Measurements from ENCODE around the gene PRRC2C. TPM values are rescaled to one million over a fixed set of nuclear protein-coding genes. Genes with fewer than 3 reads are reported as not detected.
"Not testable (repeated sequence)": the region's sequence is repeated elsewhere in the genome, so short reads cannot be mapped to it uniquely, and the experiment has no call there.

The PRRC2C gene
- polyA plus RNA-seq, 3 donors, result 131 to 139 (median 135) TPM

DNA sequence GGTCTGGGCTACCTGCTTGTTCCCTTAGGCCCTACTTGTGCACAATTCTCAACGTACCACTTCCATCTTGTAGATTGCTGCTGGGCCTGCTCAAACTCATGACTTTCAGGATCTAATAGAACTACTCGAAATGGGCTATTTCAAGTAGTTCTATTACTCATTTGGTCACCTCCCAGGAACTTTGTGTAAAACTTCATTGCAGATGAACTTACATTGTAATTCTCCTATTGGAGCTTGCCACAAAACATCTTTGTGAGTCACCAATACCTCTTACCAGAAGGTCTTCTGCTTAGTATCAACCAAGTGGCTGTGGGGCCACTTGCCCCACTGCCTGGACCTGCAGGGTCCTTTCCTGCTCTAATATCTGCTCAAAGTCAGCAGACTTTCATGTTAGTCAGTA is 126.0 kb downstream of the PRRC2C start:
- DNase-seq (ENCODE audit: extremely low read depth in 1 of 11, low read depth in 9 of 11, low spot score in 4 of 11), result no peak

DNA sequence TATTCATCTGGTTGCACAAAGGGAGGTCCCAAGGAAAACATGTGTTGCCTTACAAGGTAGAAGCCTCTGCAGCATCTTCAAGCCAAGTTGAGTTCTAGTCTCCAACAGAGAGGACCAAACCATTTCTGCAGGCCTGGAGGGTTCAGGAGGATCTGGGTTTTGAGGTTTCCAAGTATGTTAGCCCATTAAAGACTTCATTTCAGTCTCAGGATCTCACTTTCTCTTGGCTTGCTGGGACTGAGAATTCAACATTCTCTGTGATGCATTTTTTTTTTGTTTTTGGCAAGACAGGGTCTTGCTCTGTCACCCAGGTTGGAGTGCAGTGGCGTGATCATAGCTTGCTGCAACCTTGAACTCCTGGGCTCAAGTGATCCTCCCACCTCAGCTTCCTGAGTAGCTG is 128.0 kb downstream of the PRRC2C start:
- DNase-seq (ENCODE audit: extremely low read depth in 1 of 11, low read depth in 9 of 11, low spot score in 4 of 11), result no peak

DNA sequence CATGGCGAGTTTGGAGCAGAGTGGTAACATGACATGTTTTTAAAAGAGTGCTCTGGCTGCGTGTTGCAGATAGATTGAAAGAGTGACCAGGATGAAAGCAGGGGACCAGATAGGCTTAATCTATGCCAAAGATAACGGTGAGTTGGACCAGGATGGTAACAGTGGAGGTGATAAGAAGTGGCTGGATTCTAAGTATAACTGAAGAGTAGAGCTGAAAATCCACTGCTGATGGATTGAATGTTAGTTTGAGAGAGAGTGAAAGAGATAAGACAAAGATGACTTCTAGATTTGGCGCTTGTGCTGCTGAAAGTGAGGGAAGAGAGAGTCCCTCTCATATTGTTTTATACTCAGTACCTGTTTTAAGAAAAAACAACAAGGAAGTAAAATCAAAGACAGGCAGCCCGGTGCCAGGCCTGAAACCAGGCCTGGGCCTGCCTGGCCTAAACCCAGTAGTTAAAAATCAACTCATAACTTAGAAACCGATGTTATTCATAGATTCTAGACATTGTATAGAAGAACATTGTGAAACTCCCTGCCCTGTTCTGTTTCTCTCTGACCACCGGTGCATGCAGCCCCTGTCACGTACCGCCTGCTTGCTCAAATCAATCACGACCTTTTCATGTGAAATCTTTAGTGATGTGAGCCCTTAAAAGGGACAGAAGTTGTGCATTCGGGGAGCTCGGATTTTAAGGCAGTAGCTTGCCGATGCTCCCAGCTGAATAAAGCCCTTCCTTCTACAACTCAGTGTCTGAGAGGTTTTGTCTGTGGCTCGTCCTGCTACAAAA is 130.0 kb downstream of the PRRC2C start:
- not testable (repeated sequence) for DNase-seq (ENCODE audit: extremely low read depth in 1 of 11, low read depth in 9 of 11, low spot score in 4 of 11)

DNA sequence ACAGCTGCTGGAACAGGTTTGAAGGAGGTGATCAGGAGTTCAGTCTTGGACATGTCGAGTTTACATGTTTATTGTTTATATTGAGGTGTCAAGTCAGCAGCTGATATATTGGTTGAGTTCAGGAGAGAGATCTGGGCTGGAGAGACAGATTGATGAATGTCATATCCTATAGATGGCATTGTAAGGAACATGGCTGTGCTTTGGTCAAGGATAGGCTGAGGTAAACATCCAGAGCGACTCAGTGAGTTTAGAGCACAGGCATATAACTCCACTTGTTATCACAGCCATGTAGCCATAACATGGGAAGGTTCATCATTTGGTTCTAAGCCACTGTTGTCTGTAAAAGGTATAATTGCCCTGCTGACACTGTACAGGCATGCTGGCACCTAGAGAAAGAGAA is 131.3 kb downstream of the PRRC2C start:
- DNase-seq (ENCODE audit: extremely low read depth in 1 of 11, low read depth in 9 of 11, low spot score in 4 of 11), result no peak

DNA sequence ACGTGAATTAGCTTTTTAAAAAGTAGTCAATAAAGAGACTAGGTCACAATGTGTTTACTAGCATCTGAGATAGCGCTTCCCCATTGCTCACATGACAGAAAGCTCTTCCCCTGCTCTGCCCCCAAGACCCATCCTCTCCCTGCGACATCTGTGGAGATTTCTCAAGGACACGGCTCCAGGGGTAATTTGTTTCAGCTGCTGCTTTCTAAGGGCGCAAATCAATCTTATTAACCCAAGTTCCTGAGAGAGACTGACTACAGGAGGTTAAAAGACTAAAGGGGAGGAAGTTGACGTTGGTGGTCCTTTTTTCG is 136.8 kb downstream of the PRRC2C start, which contains the start of gene MYOCOS:
TSS of gene MYOCOS (plus strand) at position 92 of the 311 bp plus-strand sequence. CDS start 1,641 bp downstream, outside the sequence.
- no peak for DNase-seq (ENCODE audit: extremely low read depth in 1 of 11, low read depth in 9 of 11, low spot score in 4 of 11)

DNA sequence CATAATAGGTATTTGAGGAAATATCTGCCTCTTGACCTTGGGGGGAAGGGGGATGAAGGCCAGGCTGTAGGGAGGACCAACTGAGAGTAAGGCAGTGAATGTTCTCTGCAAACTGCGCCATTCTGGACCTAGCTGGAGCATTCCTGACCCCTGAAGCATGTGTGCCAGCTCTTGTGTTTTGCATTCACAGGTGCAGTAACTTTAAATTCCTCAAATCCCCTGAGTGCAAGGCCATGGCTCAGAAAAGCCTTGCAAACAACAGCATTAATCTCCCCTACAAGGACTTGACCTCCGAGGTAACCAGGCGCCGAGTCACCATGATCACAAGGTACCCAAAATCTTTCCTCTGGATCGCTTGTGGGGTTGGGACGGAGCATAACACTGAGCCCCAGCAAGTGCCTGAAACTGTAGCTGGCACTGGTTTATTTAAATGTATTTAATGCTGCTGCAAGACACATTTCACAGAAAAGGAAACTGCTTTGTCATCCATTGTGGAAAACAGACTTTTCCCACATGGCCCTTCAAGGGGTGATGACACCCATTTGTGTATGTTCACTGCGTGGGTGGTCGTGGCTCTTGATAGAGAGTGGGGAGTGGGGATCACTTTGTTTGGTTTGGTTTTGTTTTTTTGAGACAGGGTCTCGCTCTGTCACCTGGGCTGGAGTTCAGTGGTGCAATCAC is 138.5 kb downstream of the PRRC2C start:
- DNase-seq (ENCODE audit: extremely low read depth in 1 of 11, low read depth in 9 of 11, low spot score in 4 of 11), result no peak

DNA sequence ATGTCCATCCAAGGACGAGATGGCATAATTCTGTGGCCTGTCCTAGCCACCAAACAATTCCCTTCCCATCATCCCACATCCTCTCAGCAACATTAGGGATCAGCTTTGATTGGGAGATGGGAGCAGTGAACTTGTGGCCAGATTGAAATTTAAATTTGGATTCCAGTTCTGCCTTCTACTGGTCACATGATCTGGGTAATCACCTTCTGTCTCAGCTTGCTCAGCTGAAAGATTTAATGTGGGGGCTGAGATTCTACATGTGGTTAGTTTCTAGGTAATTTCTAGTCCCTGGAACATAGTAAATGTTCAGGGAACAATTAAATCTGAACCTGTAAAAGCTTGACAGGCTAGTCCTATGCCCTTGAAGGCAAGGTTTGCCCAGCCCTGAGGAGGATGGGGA is 139.9 kb downstream of the PRRC2C start:
- DNase-seq (ENCODE audit: extremely low read depth in 1 of 11, low read depth in 9 of 11, low spot score in 4 of 11), result no peak

DNA sequence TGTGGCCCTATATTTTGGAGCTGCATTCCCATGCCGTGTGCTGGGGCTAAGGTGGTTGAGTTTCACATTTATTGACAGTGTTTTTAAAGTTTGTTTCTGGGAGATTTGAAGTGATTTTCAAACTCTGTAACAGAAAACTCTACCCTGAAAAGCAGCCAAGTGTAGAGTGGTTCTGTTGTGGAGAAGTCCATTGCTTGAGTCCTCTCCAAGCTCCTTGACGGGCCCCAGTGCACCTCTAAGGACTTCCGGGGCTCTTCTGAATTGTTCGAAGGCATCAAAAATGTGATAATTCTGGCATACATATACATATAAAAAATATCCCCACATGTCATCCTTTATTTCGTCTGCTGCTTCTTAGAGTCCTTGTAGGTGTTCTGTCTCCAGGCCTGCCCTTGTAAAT is 141.7 kb downstream of the PRRC2C start:
- no peak for DNase-seq (ENCODE audit: extremely low read depth in 1 of 11, low read depth in 9 of 11, low spot score in 4 of 11)

DNA sequence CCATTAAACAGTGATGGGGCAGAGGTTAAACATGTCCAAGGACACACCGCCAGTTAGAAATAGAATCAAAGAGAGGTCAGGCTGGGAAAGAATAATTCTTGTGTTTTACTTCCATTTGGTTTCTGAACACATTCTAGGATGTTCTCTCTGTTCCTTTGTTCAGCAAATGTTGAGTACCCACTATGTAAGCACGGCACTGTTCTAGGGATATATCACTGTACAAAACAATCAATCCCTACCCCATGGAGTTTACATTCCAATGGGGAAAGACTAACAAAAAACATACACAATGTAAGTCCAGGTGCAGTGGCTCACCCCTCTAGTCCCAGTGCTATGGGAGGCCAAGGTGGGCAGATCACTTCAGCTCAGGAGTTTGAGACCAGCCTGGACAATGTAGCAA is 142.9 kb downstream of the PRRC2C start:
- no peak for DNase-seq (ENCODE audit: extremely low read depth in 1 of 11, low read depth in 9 of 11, low spot score in 4 of 11)

DNA sequence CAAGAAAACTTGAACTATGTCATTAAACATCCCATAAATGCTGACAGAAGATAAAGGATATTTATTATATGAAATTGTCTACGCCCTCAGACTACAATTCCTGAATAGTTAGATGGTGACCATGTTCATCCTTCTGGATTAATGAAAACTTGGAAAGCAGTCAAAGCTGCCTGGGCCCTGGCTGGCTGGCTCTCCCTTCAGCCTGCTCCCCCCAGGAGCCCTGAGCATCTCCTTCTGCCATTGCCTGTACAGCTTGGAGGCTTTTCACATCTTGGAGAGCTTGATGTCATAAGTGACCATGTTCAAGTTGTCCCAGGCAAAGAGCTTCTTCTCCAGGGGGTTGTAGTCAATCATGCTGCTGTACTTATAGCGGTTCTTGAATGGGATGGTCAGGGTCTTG is 150.3 kb downstream of the PRRC2C start:
- DNase-seq (ENCODE audit: extremely low read depth in 1 of 11, low read depth in 9 of 11, low spot score in 4 of 11), result no peak

DNA sequence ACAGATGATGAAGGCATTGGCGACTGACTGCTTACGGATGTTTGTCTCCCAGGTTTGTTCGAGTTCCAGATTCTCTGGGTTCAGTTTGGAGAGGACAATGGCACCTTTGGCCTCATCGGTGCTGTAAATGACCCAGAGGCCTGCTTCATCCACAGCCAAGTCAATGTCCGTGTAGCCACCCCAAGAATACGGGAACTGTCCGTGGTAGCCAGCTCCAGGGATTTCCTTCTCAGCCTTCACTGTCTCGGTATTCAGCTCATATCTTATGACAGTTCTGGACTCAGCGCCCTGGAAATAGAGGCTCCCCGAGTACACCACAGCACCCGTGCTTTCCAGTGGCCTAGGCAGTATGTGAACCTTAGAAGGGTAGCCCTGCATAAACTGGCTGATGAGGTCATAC is 150.8 kb downstream of the PRRC2C start:
- no peak for DNase-seq (ENCODE audit: extremely low read depth in 1 of 11, low read depth in 9 of 11, low spot score in 4 of 11)

DNA sequence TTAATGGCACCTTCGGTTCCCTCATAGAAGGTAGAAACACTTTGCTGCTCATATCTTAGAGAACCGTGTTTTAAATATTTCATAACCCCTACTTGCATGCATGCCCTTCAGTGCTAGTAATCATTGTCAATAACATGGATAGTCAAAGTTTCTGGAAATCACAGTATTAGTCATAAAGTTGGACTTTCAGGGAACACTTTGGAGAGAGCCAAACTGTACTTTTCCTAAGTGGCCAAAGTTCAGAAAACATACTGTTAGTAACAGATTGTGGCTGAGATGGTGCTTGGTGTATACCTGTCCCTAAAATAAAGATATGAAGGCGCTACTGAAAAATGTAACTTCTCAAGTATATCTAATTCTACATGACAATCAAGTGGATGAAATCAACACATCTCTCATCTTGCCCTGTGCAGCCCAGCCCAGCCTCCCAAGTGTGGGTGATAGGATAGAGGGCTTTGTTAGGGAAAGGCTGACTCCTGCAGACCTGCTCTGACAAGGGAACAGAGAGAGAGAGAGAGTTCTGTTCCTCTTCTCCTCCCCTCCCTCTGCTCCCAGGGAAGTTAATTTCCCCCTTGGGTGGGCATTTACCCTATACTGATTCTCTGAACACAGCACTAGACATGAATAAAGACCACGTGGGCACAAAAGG is 152.7 kb downstream of the PRRC2C start:
- no peak for DNase-seq (ENCODE audit: extremely low read depth in 1 of 11, low read depth in 9 of 11, low spot score in 4 of 11)

DNA sequence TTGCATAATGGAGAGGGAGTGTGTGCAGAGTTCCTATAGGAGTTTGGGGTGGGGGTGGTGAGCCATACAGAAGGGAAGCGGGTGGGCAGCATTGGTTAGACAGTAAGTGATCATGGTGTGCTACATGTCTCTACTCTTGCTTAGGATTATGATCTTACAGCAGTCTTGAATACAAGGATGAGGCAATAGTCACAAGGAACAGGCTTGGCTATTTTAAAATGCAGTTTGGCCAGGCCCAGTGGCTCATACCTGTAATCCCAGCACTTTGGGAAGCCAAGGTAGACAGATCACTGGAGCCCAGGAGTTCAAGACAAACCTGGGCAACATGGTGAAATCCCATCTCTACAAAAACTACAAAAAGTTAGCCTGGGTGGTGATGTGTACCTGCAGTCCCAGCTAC is 154.9 kb downstream of the PRRC2C start:
- no peak for DNase-seq (ENCODE audit: extremely low read depth in 1 of 11, low read depth in 9 of 11, low spot score in 4 of 11)

DNA sequence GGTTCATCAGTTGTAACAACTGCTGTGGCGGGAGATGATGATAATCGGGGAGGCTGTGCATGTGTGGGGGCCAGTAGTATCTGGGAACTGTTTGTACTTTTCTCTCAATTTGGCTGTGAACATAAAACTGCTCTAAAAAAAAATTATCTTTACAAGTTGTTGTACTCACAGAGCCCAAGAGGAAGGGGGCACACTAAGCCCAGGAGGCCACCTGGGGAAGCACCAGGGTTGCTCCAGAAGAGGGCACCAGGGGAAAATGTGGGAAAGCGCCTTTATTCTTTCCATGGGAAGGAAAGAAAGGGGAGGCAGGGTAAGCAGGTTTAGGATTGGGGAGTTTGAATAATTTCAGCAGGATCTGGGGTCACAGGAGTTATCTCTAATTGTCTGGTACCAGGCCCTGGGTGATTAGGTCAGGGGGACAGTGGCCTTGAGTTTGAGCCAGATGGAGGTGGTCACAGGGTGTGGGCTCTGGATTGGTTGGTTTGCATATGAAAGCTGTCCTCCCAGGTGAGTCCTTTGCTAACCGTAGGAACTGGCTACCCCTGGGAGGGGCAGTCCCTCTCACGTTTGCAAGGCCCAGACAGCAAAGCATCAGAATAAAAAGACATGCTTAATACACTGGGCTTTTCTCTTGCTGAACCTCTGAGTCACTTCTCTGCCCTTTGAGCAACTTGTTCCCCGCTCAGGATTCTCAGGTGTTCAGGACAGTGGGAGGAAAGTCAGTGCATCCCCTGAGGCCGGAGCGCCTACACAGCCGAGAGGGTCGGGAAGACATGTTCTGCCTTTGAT is 155.9 kb downstream of the PRRC2C start:
- DNase-seq (ENCODE audit: extremely low read depth in 1 of 11, low read depth in 9 of 11, low spot score in 4 of 11), result no peak

DNA sequence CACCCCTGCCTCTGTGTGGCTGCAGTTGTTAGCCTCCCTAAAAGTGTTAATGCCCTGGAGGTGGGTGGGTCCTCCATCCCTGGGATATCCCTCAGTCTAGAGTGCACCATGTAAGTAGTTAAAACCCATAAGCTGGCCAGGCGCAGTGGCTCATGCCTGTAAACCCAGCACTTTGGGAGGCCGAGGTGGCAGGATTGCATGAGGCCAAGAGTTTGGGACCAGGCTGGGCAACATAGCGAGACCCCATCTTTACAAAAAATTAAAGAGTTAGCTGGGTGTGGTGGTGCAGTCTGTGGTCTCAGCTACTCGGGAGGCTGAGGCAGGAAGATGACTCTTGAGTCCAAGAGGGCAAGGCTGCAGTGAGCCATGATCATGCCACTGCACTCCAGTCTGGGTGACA is 156.9 kb downstream of the PRRC2C start:
- DNase-seq (ENCODE audit: extremely low read depth in 1 of 11, low read depth in 9 of 11, low spot score in 4 of 11), result no peak

Other genes with a start within 250 kb of the PRRC2C start
- gene FMO1, start 237.0 kb upstream of the PRRC2C start, polyA plus RNA-seq (ENCODE audit: insufficient read length in 3 of 3), result 100 to 1,000 TPM; 182 to 233 (median 219) TPM
- gene FMO4, start 171.3 kb upstream of the PRRC2C start, polyA plus RNA-seq (ENCODE audit: insufficient read length in 3 of 3), result 10 to 100 TPM; 15.4 to 25.4 (median 20.6) TPM
- gene MYOCOS, start 136.7 kb downstream of the PRRC2C start, polyA plus RNA-seq (ENCODE audit: insufficient read length in 3 of 3), result under 1 TPM; 0.52 to 0.86 (median 0.81) TPM
- under 1 TPM; 0.16 to 0.35 (median 0.23) TPM for gene MYOC, start 167.2 kb downstream of the PRRC2C start, polyA plus RNA-seq (ENCODE audit: insufficient read length in 3 of 3)